Stimulated activated CD4-positive, alpha-beta T cell treated with anti-CD3 and anti-CD28 coated beads, Interleukin-12 subunit alpha, Interleukin-12 subunit beta, amount 100 ng/mL, for 48 hours (primary cell): ENCODE data around the gene SLC2A13.

Experiments used
- DNase-seq, 3 donors: peaks; one replicate each; pipeline ENCODE4 v3.0.0-alpha.2; 2020; ENCODE audit warnings: low read depth in 2 of 3, low spot score in 1 of 3

SLC2A13 gene

GRCh38 chr12:40001406-40001805 is 104.5 kb downstream of the SLC2A13 start:
- no peak for DNase-seq

GRCh38 chr12:40000884-40001283 is 105.0 kb downstream of the SLC2A13 start:
- DNase-seq, result no peak

- no peak for DNase-seq
These were observed 112.6 kb downstream of the SLC2A13 start for GRCh38 chr12:39993268-39993667.

GRCh38 chr12:39990122-39991101 is 115.5 kb downstream of the SLC2A13 start:
- peak; percentile 19 to 46 (median 34) for DNase-seq

- DNase-seq, result no peak
These were observed 116.4 kb downstream of the SLC2A13 start for GRCh38 chr12:39989501-39989900.

- DNase-seq, result no peak
These were observed 117.3 kb downstream of the SLC2A13 start for GRCh38 chr12:39988574-39988973.

GRCh38 chr12:39986674-39987073 is 119.2 kb downstream of the SLC2A13 start:
- no peak for DNase-seq

- no peak for DNase-seq
These were observed 121.2 kb downstream of the SLC2A13 start for GRCh38 chr12:39984670-39985069.

GRCh38 chr12:39975374-39975918 is 130.4 kb downstream of the SLC2A13 start:
- DNase-seq, result no peak

- DNase-seq, result no peak
These were observed 133.8 kb downstream of the SLC2A13 start for GRCh38 chr12:39972119-39972518.

- no peak for DNase-seq
These were observed 134.5 kb downstream of the SLC2A13 start for GRCh38 chr12:39971348-39971747.

- DNase-seq, result no peak
These were observed 139.2 kb downstream of the SLC2A13 start for GRCh38 chr12:39966721-39967120.

GRCh38 chr12:39966256-39966655 is 139.6 kb downstream of the SLC2A13 start:
- DNase-seq, result no peak

GRCh38 chr12:39959467-39959866 is 146.4 kb downstream of the SLC2A13 start:
- DNase-seq, result no peak

GRCh38 chr12:39959031-39959430 is 146.8 kb downstream of the SLC2A13 start:
- DNase-seq, result no peak

- DNase-seq, result no peak
These were observed 147.5 kb downstream of the SLC2A13 start for GRCh38 chr12:39958377-39958776.

GRCh38 chr12:39956725-39957124 is 149.2 kb downstream of the SLC2A13 start:
- DNase-seq, result no peak

GRCh38 chr12:39946361-39947280 is 159.3 kb downstream of the SLC2A13 start:
- DNase-seq, result no peak

- DNase-seq, result no peak
These were observed 168.8 kb downstream of the SLC2A13 start for GRCh38 chr12:39937119-39937518.

- DNase-seq, result no peak
These were observed 170.0 kb downstream of the SLC2A13 start for GRCh38 chr12:39935839-39936238.

- no peak for DNase-seq
These were observed 170.6 kb downstream of the SLC2A13 start for GRCh38 chr12:39935275-39935674.
